AG09309 (cell line): ENCODE measurements around the gene AQP11.
"Not testable (repeated sequence)": the region's sequence is repeated elsewhere in the genome, so short reads cannot be mapped to it uniquely, and the experiment has no call there.

ENCODE experiments used
- DNase-seq: peaks from one replicate; pipeline ENCODE4 v3.0.0-alpha.2; 2010; ENCODE audit warnings: low read depth
- H3K4me3 ChIP-seq: 2 replicates; pipeline ENCODE4 v1.5.1; 2011; ENCODE audit warnings: mild to moderate bottlenecking, low read depth, low read length, moderate library complexity; ENCODE audit not compliant: control insufficient read depth
- TF ChIP-seq, protein P1 (sequence below): IDR thresholded peaks from 2 replicates; pipeline ENCODE4 v1.5.1; 2011; ENCODE audit warnings: mild to moderate bottlenecking, low read depth, low read length, inconsistent platforms; ENCODE audit not compliant: insufficient read depth, control insufficient read depth; ENCODE audit errors: missing control alignments

AQP11 gene

DNA sequence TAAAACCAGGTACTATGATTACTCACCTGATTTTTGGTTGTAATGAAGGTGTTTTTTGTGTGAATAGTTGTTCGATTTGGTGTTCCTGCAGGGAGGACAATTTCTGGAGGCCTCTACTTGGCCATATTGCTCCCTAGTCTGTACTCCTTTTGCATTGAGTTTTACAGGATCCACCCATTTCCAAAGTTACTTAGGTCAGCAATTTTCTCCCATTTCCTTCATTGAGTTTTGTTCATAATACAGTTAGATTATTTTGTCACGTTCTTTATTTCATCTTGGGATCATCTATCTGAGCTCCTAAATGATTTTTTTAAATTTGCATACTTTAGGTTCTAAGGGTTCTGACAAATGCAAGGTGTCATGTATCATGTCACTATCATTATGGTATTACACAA, 20.1 kb upstream of the AQP11 start:
- TF ChIP-seq, protein P1, sequence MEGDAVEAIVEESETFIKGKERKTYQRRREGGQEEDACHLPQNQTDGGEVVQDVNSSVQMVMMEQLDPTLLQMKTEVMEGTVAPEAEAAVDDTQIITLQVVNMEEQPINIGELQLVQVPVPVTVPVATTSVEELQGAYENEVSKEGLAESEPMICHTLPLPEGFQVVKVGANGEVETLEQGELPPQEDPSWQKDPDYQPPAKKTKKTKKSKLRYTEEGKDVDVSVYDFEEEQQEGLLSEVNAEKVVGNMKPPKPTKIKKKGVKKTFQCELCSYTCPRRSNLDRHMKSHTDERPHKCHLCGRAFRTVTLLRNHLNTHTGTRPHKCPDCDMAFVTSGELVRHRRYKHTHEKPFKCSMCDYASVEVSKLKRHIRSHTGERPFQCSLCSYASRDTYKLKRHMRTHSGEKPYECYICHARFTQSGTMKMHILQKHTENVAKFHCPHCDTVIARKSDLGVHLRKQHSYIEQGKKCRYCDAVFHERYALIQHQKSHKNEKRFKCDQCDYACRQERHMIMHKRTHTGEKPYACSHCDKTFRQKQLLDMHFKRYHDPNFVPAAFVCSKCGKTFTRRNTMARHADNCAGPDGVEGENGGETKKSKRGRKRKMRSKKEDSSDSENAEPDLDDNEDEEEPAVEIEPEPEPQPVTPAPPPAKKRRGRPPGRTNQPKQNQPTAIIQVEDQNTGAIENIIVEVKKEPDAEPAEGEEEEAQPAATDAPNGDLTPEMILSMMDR, result no peak
- H3K4me3 ChIP-seq, result no peak overlapping the region

DNA sequence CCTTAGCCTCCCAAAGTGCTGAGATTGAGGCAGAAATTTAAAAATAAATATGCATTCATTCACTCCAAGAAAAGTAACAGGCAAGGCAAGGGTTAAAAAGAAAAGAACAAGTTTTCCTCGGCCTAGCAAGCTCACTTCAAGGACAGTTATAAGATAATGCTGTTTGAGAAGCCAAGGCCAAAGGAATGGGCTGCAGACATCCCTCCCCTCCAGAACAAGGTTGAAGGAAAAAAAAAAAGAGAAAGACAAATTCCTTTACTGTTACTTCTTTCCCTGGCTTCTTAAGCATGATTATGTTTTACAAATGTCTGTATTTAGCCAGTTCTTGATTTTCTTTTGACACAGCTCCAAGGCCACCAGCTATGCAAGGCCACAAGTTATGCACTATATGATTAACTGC, 18.9 kb upstream of the AQP11 start:
- not testable (repeated sequence) for H3K4me3 ChIP-seq, DNase-seq

More for the DNA sequence above, 20.1 kb upstream of the AQP11 start:
- DNase-seq, result no peak

GRCh38 chr11:77575428-77575827, 14.3 kb upstream of the AQP11 start:
- DNase-seq, H3K4me3 ChIP-seq: not testable (repeated sequence)

DNA sequence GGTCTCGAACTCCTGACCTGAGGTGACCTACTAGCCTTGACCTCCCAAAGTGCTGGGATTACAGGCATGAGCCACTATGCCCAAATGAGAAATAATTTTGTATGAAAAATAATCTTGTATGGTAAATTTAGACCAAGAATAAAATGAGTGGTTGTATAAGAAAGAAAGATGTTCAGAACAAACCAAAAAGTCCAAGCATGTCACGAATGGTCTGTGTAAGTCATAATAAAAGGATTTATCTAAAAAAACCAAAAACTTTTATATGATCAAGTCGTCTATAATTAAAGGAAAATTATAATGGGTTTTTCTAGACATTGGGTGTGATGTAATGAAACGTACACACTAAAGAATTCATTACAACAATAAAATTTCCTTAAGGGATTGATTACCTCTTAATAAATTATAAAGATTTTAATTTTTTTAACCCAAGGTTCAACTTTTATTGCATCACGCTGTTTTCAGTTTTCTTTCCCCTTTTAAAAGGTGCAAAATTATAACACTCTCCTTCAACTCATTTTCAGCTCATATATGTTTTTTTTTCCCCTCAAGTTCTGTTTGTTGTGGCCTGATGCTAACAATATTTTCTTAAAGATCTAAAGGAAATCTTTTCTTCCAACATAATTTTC, 8.9 kb upstream of the AQP11 start:
- TF ChIP-seq, protein P1, result no peak
- DNase-seq, result no peak

DNA sequence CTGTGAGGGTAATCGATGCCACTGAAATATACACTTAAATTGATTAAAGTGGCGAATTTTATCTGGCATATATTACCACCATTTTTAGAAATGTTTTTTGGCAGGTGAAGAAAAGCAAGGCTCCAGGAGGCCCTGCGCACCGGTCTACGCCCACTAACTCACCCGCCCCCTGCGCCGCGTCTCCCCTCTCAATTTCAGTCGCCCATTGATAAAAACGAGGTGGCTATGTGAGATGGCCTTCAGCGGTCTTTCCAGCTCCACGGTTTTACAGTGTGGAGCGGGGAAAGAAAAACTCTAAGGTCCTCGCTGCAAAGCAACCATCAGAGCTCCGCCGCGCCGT, 602 bp upstream of the AQP11 start:
- DNase-seq, result no peak
- TF ChIP-seq, protein P1, result no peak
- peak overlapping the region; percentile 79 for H3K4me3 ChIP-seq

More for the DNA sequence above, 8.9 kb upstream of the AQP11 start:
- no peak overlapping the region for H3K4me3 ChIP-seq

GRCh38 chr11:77590194-77590782, 535 bp downstream of the AQP11 start:
- peak overlapping the region; percentile 79 for H3K4me3 ChIP-seq
- TF ChIP-seq, protein P1, result no peak
- DNase-seq, result no peak

GRCh38 chr11:77592727-77593126, 3.0 kb downstream of the AQP11 start:
- TF ChIP-seq, protein P1, result no peak
- H3K4me3 ChIP-seq, result no peak overlapping the region
- no peak for DNase-seq

DNA sequence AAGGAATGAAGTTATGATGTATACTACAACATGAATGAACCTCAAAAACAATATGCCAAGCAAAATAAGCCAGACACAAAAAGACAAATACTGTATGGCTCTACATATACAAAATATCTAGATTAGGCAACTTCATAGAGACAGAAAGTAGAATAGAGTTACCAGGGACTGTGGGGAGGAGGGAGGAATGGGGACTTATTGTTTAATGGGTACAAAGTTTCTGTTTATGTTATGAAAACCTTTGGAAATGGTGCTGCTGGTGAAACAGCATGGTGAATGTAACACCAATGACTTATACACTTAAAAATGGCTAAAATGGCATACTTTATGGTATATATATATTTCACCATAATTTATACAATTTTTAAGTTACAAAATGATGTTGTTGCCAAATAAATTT, 4.1 kb downstream of the AQP11 start:
- TF ChIP-seq, protein P1, result no peak
- DNase-seq, result no peak
- no peak overlapping the region for H3K4me3 ChIP-seq
